Left cardiac atrium (tissue), 4 donors: ENCODE results near the gene SLC22A23. TPM values are rescaled to one million over a fixed set of nuclear protein-coding genes. Genes with fewer than 3 reads are reported as not detected.

Experiments used
- ATAC-seq, 2 donors: fragments of 200-7000 bp; cut with Tn5 transposase; one replicate each; pipeline ENCODE4 v1.9.1; 2020; ENCODE audit warnings: mild to moderate bottlenecking in 2 of 2, moderate library complexity in 2 of 2
- DNase-seq: peaks from one replicate; pipeline ENCODE4 v3.0.0-alpha.2; 2020
- intact Hi-C, 2 donors: fragments of 100-400 bp; cut with DNase I; formaldehyde crosslinking; loops; one replicate each; pipeline versions ENCODE4 v1.14.1 to v1.15.1; 2022 to 2023
- total RNA-seq, 2 donors: library from RNA; stranded (reverse); fragmentation: NEBNext Ultra II Directional; extraction: Animal tissue kit (Norgen Biotek cat#: 25700); gene quantifications; one replicate each; pipeline ENCODE4 v1.2.1, GENCODE V29; 2021
- donor health status: DM: no; HTN: yes; CAD: no.
- donor health status: DM: no; HTN: yes; CAD: no; lungs with severe emphysema.
- donor health status: DM: yes; HTN: yes; CAD: no.
- donor health status: Dilated cardiomyopathy.

Gene SLC22A23
- total RNA-seq, 2 donors from 2014 or later: 4.3 to 5.5 TPM

- ATAC-seq: no peak
- intact Hi-C loops: loop anchor here in 1 of 2 donors (5.0 kb wide), 1 partner anchor 454 kb away; no protein-coding TSS in a partner anchor
- no peak for DNase-seq
Observed at GRCh38 chr6:3277851-3278416, 178.9 kb downstream of the SLC22A23 start.

DNA sequence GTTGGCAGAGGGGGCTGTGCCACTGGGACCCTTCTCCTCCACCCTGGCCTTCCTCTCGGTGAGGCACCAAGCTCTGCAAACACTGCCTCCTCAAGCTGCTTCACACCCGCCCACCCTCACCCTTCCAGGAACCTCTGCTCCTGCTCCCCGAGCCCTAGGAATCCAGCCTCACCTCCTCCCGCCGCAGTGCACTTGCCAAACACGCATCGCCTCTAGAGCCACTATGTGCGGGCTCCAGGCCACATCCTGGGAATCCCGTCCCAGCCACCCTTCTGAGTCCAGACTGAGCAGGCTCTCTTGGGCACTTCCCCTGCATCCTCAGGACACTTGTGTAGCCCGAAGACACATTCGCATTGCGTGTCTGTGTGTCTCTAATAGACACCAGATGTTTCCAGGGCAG, 179.6 kb downstream of the SLC22A23 start:
- intact Hi-C loops: loop anchor here in 1 of 2 donors (5.0 kb wide), 1 partner anchor 455 kb away; no protein-coding TSS in a partner anchor
- DNase-seq: no peak
- ATAC-seq: no peak

GRCh38 chr6:3276174-3277167, 180.4 kb downstream of the SLC22A23 start:
- no peak for ATAC-seq
- no peak for DNase-seq
- intact Hi-C loops: loop anchor here in 1 of 2 donors (5.0 kb wide), 1 partner anchor 456 kb away; no protein-coding TSS in a partner anchor

DNA sequence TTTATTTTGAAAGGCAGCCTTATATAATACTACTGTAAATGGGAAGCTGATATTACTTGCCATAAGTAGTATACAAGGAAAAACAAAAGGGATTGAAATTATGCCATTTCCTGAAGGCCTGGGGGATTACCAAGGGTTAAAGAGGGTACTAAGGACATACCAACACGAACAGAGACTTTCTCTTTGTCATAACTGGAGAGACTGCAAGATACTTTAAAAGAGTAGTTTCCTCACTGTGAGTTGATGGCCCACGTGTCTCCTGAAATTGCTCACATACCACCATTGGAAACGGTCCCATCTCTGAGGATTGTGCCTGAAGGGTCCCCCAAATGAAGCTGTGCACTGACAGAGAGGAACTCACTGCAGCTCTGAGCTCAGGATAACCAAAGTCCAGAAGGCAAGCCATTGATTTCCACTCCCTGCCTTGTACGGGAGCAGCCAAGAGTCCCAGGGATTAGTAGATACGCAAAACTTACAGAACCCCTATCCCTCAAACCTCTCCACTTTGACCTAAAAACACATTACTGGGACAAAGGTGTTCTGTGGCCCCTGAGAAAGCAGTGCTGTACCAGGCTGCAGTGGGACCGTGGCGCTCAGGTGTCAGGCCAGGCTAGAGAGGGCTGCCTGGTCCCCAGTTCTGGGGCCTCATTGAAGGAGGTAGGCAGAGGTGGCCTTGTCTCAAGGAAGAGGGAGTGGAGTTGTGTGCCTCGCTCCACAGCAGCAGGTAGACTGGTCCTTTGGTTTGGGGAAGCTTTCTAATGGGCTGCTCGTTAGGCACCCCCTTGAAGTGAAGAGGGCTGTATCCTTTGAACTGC, 182.9 kb downstream of the SLC22A23 start:
- DNase-seq: no peak
- intact Hi-C loops: no loop called here
- ATAC-seq: no peak

DNA sequence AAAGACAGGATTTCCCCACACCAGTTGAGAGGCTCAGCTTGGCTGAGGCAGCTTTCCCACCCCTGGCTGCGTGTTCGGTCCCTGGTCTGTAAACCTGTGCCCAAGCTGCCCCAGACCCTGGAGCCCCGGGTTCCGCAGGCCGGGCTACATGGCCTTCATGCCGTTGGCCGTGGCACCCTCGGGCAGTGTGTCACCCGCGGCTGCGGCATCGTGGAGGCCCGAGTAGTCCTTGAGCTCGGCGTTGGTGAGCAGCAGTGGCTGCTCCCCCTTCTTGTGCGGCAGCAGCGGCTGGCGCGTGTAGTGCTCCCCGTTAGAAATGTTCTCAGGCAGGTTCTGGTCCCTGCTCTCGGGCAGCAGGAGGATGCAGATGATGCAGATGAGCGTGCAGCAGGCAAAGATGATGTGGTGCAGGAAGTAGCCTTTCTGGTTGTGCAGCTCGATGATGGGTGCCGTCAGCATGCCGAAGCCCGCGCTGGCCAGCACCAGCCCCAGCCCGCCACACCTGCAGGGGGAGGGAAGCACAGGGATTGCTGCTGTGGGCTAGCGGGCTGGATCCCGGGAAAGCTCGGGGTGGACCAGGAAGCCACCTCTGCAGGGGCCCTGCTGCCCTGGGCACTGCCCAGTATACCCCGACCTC, 183.8 kb downstream of the SLC22A23 start:
- DNase-seq (no peak), ATAC-seq (no peak)
- intact Hi-C loops: no loop called here

- intact Hi-C loops: no loop called here
- no peak for ATAC-seq
- no peak for DNase-seq
Observed at GRCh38 chr6:3271756-3272155, 185.1 kb downstream of the SLC22A23 start.

- intact Hi-C loops: no loop called here
- DNase-seq: no peak
Observed at GRCh38 chr6:3270258-3270657, 186.6 kb downstream of the SLC22A23 start.

DNA sequence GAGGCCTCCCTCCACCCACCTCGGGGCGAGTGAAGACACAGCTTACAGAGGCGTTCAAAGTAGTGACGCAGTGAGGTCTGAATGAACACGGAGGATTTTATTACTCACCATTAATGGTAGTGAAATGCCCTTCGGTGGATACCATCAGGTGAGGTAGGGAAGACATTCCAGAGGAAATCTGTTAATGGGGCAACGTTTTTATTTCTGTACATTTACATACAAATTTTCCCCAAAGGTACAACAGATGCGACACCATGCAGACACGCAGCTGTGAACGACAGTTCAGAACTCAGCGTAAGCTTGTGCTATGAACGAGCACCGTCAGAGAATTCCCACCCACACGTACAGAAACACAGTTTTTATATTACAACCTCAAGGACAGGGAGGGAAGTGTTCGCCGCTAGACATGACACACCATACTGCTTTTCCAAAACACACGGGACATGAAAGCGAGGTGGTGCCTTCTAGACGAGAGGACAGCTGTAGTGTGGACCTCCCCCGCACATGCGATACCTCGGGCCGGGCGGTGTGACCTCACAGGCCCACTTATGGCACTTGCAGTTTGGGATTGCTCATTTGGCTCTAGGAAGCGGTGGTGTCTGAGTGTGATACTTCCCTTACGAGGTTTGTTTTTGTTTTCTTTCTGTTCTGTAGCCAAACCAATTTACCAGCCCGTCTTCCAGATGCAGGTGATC, 187.4 kb downstream of the SLC22A23 start:
- ATAC-seq: no peak
- intact Hi-C loops: no loop called here

More at GRCh38 chr6:3270258-3270657, 186.6 kb downstream of the SLC22A23 start:
- no peak for ATAC-seq

DNA sequence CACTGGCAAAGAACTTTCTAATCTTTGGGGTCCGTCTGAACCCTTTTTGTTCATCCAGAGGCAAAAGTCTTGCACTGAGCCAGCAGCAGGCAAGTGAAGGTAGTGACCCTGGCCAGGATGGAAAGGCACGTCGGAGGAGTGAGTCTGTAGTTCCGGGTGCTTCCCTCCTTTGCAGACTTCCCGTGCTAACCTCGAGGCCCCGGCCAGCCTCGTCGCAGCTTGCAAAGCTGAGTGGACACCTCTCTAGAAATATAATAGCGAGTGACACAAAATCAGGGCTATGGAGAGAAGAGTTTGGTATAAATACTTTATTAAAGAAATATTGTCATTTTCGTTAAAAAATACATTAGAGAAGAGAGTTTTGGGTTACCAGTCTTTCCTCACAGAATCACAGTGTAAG, 188.2 kb downstream of the SLC22A23 start:
- ATAC-seq (no peak), DNase-seq (no peak)
- intact Hi-C loops: no loop called here

More for the DNA sequence above, 187.4 kb downstream of the SLC22A23 start:
- DNase-seq: no peak

GRCh38 chr6:3267162-3267561, 189.7 kb downstream of the SLC22A23 start:
- intact Hi-C loops: no loop called here
- ATAC-seq (no peak), DNase-seq (no peak)

GRCh38 chr6:3266170-3266569, 190.7 kb downstream of the SLC22A23 start:
- intact Hi-C loops: no loop called here
- no peak for DNase-seq
- no peak for ATAC-seq

DNA sequence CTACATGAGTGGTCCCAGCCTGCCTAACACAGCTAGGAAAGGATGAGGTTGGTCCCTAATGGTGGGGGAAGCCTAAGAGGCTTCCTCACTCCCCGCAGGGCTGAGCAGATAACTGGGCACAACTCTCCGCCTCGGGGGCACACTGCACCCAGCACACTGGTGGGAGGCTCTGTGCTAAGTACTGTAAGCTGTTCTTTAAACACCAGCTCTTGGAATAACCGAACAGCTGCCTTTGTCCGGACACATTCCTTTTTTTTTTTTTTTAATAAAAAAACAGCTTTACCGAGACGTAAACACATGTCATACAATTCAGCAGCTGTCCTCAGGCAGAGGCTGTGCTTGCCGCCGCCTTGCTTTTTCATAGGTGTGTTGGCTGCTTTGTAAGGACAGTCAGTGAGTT, 191.2 kb downstream of the SLC22A23 start:
- intact Hi-C loops: no loop called here
- no peak for ATAC-seq
- DNase-seq: no peak

GRCh38 chr6:3264356-3264755, 192.5 kb downstream of the SLC22A23 start:
- no peak for DNase-seq
- intact Hi-C loops: no loop called here
- no peak for ATAC-seq

DNA sequence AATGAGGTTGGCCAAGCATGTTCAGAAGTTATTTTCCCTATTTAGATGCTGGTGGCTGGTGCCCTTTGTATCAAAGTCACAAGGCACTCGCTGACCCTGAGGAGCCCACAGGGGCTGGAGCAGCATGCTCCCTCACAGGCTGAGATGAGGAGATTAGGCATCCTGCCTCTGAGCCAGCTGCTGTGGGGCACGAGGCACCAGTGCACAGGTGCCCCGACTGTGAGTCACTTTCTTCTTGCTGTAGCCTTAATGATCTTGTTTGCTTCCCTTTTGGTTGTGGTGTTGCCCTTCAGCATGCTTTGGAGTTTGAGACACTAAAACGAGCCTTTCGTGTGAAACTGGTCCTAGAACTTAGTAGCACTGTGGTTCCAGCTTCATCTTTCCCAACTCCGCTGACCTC, 193.8 kb downstream of the SLC22A23 start:
- intact Hi-C loops: no loop called here
- ATAC-seq (no peak), DNase-seq (no peak)

DNA sequence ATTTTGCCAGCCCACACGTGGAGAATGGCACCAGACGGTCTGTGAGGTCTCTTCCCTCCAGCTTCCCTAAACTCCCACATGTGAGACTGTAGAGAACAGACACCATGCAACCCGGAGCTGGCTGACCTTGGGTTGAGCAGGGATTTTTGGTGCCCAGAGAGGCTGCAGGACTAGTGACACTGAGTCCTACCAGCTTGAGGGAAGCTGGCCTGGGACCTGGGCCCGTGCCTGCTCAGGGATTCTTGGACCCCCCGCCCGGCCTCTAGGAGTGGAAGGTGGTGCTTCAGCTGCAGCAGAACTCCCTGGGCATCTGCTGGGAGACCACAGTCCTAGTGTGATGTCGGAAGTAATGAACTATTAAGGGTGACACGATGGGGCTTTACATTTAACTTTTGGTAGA, 194.9 kb downstream of the SLC22A23 start:
- DNase-seq: no peak
- ATAC-seq: no peak
- intact Hi-C loops: no loop called here

DNA sequence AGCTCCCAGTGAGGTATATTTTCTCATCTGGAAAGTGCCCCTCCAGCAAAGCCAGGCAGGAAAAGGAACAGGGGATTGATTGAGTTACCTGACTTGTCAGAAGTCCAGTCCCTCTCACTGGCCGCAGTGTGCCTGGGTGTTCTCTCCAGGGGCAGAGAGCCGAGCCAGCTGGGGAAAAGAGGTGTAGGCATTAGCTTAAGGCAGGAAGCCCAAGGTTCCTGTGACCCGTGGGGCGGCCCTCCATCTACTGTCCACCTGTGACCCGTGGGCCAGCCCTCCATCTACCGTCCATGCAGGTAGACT, 195.4 kb downstream of the SLC22A23 start:
- DNase-seq (no peak), ATAC-seq (no peak)
- intact Hi-C loops: no loop called here

DNA sequence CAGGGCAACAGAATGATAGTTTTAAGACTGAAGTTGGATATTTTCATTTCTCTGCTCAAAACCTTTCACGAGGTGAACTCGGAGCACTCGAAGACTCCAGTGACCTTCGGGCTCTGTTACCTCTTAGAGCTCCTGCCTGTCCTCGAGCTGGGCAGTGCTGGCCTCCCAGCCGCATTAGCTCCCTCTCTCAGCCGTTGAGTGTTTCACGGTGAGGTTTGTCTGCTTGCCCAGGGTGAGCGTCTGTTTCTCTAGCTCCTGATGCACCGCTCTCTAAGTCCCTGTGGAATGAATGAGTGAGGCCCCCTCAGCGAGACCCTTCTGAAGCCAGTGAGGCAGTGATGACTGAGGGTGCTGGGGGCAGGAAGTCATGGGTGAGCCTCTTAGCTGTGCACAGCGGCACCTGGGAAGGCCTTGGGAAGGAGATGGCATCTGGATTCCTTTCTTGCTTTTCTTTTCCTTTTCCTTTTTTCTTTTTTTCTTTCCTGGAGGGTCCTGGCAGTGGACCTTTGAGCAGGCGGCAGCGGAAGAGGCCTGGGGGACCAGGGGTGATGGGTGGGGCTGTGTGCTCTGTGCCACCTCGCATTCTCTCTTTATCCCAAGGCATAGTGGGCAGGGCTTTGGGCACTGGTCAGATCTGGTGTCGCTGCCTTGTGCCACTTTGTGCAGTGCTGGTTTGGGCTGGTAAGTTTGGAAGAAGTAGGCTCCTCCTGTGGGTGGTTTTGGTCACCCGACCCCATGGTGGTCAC, 195.9 kb downstream of the SLC22A23 start:
- no peak for ATAC-seq
- intact Hi-C loops: no loop called here
- DNase-seq: no peak

GRCh38 chr6:3260296-3260695, 196.6 kb downstream of the SLC22A23 start:
- no peak for ATAC-seq
- DNase-seq: no peak
- intact Hi-C loops: no loop called here
